Stimulated activated CD8-positive, alpha-beta memory T cell treated with anti-CD3 and anti-CD28 coated beads, Interleukin-7, amount 100 ng/mL, for 24 hours (primary cell): ENCODE data around the gene MLLT3.

Source experiments
- DNase-seq: peaks from one replicate; pipeline ENCODE4 v3.0.0-alpha.2; 2020; ENCODE audit warnings: low read depth

MLLT3 gene

DNA sequence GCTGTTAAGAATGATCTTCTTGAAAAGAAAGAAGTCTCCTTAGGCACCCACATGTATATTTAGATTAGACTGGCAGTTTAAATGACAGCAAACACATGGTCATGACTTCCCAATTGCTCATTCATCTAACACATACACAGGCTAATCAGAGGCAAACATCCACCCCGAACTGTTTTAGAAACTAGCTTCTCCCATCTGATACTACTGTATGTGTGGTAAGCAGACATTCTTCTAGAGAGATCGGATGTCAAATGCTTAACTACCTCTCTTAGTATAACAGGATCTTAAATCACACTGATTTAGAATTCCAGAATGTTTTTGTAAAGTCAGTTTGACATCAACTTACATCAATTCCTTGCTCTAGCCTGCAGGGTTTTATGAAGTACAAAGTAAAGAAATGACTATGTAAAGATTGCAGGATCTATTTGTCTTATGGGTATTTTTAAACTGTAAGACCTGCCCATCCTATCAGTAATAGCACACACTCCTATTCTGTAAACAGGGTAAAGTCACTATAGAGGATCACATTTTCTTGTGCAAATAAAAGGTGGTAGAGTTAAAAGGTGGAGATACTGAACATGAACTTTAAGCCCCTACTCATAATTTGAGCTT is 239.7 kb downstream of the MLLT3 start:
- no peak for DNase-seq

DNA sequence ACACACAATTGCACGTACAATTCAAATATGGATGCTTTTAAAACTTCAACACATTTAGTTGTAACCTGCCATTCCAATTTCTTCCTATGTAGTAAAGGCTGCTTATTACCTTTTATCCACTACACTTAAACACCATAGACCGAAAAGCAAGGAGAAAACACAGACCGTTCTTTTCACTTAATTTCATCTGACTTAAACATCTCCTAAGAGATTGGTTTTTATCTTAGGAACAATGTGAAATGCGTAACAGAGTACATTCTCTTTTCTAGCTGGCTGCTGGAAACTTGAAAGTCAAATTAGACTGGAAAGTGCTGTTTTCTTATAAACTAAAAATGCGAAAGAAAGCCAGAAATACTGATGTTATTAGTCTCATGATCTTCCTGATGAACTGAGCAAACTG is 241.8 kb downstream of the MLLT3 start:
- DNase-seq = no peak

DNA sequence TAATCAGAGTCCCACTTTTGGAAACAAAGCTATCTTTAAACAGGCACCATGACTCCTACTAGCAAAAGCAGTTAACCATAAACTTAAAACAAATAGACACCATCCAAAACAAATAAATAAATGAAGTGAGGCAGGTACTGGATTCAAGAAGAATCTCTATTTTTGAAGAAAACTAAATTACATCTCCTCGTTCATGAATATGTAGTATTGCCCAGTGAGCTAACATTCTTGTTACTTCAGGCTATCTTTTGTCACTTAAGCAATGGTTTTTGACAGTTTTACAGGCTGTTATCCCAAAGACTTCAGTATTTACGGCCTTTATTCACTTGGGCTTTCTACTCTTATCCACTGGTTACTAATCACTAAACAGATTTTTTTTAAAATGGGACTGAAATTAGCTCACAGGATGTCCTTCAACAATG is 242.5 kb downstream of the MLLT3 start:
- no peak for DNase-seq

DNA sequence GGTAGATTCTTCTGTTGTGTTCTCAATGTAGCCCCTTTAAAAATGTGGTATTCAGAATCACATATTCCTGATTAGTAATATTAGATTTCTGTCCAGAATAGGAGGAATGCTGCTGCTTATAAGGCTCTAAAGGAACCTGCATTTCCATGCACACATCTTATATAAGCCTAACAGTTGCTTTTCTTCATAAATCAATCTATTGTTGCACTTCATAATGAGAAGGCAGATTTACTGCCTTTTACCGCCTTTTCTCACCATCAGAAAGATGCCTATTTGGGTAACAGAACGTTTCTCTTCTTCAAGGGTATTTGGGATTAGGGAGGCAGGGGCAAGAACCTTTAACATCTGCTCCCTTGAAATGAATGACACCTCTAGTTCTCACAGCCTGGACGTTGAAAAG is 243.4 kb downstream of the MLLT3 start:
- DNase-seq = no peak

DNA sequence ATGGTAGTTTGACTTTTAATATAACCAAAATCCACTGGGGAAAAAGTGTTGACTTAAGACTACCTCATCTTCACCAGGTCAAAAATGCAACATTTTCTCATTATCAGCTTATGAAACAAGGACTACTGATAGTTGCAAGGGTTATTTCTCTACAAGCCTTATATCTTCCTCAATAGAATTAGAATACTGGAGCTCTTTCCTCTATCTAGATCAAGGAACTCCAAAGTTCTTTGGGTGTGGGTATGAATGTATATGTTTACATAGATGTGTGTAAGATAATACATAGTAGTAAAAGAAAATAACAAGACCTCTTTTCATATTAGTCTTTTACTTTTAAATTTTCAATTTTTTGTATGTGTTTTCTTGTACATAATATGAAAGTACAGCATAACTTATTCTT is 244.5 kb downstream of the MLLT3 start:
- DNase-seq = no peak

DNA sequence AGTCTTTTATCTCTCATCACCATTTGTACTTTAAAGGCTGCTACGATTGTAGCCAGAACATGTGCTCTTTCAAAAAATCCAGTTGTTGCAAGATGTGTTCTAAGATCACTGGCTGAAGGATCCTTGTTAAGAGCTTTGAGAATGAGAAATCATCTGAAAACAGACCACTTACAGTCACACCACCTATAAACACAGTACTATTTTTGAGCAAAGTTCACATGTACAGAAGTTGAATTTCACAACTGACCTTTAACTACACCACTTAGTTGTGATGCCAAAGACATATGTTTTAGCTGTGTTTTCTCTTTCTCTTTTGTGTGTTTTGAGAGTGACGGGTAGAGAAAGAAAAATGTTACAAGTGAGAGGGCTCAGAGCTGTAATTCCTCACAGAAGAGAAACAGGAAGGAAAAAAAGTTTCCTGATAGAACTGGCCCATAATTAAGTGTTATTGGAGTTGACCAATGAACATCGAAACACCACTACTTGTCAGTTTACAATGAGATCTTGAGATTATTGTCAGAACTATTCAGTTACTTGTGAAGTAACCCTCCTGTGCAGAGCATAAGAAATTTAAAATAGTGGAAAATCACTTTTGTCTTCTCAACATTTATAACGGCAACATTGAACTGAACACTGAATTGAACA is 245.4 kb downstream of the MLLT3 start:
- no peak for DNase-seq

DNA sequence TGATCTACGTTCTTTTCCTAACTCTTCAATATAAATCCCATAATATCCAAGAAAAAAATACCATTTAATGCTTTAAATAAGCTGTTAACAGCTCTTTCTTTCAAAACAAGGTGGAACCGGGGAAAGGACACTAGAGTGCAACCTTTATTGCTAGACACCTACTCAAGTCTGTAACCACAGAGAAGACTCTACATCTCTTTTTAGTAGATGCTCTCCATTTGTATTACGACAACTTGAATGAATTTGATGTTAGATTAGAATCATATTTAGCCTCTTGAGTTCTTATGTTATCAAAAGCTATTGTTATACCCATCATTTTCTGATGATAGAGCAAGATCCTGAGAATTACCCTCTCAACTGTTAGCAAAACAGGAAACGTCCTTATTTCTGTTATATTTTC is 246.3 kb downstream of the MLLT3 start:
- DNase-seq = no peak

DNA sequence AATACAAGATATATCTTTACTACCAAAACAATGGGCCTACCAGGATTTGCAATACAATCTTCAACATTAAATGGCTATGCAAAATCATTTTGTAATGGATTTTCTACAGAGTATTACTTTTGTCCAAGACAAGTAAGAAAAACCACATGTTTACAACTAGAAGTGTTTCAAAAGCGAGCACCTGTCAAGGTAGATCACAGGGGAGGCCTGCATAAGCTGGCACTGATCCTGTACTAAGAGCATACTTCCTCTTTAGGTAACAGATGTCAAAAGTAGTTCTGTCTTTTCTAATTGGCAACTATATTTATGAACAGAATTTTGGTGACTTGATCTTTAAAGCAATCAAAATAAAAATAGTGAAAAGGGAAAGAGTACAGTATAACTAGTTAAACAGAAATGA is 249.0 kb downstream of the MLLT3 start:
- DNase-seq = no peak

DNA sequence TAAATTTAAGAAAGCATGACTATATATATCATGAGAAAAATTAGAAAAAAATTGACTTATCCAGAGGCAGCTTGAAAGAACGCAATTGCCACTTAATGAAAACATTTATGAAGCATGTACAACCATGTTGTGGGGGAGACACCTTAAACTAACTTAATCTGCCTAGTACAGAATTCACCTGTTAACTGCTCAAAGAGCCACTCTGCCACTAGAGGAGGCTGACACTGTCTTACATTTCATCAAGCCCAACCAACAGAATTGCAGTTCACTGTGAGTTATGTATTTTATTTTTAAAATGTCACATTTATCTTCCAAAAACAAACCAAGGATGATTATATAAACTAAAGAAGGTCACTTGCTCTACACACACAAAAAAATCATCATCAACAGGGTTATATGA is 252.9 kb downstream of the MLLT3 start:
- no peak for DNase-seq

DNA sequence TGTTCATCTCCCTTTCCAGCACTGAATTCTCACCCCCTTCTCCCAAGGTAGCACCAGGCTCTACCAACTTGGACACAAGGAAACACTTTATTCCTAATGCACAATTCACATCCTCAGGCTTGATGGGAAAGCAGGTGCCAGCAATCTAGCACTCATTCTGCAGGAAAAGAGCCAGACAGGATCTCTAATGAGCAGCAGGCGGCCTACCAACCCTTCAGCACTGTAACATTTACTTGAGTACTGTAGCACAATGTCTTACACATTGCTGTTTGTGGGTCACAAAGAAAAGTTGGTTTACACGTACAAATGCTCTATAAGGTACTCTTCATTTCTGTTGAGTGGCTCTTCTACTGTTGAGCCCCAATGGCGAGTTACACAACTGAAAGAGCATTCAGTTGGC is 254.4 kb downstream of the MLLT3 start:
- DNase-seq = no peak

DNA sequence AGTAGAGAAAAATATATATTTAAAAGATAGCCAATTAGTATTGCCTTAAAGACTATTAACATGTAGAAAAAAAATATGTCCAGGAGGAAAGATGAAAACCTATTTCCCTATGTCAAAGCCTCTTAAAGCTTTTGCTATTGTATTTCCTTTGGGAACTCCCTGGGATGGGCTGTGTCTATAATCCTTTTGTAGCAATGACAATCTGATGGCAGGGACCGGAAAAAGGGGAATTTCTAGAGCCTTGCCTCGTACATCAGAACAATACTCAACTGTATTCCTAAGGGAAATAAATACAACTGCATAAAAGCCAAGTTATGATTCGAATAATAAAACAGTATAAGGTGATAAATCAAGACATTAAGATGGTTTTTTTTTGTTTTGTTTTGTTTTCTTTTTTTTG is 257.3 kb downstream of the MLLT3 start:
- DNase-seq = no peak

DNA sequence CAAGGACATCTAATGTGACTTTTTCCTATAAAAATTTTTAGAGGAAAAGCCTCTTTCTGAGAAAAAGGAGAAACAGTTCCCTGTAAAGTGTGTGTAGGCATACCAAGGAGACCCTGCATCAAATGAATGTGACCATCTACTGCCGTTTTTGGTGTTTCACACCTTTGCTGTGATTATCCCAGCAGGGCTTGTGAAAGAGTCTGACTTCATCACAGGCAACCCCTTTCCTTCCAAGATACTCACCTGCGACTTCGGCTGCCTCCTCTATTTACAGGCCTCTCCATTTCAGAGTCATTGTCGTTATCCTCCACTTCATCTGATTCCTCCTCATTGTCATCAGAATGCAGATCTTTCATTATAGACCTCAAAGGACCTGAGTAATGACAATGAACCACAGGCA is 259.1 kb downstream of the MLLT3 start:
- no peak for DNase-seq

DNA sequence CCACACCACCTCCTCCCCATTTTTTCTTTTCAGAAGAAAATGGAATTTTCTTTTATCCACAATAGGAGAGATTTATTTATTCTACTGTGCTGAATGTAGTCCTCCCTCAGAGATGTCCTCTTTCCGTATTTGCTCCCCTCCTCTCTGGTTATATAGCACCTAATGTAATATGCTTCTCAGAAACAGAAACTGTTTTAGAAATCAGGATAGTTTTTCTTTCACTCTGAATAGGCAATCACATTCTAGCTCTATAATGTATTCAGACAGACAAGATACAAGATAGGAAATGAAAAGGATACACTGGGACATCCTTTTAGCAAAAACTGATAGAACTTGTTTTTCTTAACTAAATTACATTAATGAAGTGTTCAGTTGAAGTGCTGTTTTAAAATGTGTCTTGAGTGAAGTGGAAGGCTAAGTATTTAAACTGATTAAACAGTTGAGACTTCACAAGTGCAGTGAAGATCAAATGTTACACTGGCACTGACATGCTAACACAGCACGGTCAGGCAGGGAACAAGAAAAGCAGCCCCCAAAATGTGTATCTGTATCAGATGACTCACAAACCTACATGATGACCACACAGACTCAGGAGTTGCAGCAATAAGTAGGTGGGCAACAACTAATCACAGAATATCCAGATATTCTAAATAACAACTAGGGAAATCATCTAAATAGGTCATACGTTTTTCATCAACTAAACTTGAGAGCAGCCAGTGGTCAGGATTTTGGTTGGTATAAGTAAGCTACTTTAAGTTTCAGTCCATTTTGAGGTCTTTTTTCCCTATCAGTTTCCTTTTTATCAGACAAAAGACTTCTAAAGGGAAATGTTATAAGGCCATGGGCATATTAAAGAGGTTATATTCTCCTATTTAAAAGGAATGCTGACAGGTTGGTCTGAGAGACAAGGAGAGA is 260.4 kb downstream of the MLLT3 start:
- DNase-seq = no peak

DNA sequence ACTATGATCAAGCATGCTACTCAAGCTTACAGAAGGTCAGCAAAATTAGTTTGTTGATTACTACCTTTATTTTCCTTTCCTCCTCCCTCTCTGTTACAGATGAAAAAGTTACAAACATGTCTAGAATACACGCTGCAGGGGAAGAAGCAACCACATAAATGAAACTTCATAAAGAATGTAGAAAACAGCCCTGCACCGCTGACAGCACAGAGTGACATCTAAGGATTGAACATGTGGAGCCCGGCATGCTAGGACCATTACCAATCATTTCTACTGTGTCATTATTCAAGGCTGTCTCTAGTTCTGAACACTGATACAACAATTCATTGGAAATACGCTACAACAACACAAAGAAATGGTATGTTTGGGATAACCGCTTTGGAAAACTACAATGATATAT is 261.1 kb downstream of the MLLT3 start:
- DNase-seq = no peak

DNA sequence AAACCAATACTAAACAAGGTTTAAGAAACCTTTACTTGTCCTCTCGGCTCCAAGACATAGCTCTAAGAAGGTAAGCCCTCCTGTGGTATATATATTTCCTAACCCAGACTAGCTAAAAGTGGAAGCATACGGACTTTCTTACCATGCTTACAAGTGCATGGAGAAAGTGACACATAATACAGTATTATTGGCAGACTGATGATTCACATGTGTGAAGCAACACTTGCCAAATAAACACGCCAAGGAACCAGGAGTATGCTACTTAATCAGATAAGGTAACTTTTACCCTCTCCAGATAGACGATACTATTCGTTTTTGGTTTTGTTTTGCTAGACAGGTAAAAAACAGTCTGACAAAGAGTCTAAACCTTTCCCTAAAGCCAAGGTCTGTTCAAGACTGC is 264.1 kb downstream of the MLLT3 start:
- DNase-seq = no peak

DNA sequence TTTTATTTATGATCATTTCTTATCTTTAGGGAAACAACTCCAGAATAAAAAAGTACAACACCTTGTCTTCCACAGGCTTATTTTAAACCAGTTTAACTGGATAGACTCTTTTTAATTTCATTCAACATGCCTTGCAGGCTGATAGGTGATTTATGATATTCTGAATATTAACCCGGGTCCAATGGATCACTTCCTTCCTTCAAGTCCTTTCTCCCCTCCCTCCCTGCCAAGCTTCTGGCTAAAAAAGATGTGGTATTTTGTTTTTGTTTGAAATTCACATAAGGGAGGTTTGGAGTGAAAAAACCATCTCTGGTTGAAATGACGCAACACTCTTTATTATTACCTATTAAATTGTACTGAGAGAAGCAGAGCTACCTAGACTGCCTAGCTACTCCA is 265.3 kb downstream of the MLLT3 start:
- DNase-seq = no peak

DNA sequence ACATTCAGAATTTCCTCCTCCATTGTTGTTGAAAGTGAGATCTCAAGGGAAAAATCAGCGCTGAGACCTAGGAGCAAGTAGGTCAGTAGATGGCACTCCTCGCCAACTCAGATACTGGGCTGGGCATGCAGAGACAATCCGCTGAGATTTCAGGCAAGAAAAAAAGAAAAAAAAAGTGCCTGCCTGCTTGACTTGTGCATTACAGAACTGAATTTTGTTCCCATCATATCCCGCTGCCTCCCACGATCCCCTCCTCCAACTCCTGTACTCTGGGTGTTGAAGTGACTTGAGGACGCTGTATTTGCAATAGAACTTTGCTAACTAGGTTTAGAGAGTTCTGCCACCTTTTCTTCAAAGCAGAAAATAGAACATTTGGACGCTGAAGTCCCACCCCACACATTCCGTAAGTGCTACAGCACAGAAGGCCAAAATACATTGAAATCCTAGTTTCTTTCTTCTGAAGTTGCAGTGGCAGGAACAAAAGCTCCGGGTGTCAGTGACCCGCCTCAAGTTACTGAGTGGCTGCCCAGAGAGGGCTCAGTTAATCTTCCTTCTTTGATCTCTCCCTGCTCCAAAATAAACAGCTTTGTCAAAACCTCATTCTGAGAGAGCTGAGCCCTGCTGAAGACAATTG is 265.8 kb downstream of the MLLT3 start:
- DNase-seq = peak; percentile 5

DNA sequence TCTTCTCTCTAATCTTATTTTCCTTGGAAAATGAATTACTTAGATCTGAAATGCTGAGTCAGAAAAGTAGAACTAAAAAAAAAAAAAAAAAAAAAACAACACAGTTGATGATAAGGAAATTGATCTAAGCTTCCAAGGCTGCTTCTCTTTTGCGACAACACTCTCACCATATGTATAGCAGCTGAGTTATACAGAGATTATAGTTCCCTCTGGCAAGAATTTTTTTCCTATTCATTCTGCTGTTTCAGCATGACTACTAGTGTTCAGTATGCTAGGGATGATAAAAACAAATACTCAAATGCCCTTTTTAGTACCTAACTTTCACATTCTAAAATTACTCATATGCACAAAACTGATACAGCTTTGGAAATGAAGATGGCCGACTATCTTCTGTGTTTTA is 267.3 kb downstream of the MLLT3 start:
- no peak for DNase-seq

DNA sequence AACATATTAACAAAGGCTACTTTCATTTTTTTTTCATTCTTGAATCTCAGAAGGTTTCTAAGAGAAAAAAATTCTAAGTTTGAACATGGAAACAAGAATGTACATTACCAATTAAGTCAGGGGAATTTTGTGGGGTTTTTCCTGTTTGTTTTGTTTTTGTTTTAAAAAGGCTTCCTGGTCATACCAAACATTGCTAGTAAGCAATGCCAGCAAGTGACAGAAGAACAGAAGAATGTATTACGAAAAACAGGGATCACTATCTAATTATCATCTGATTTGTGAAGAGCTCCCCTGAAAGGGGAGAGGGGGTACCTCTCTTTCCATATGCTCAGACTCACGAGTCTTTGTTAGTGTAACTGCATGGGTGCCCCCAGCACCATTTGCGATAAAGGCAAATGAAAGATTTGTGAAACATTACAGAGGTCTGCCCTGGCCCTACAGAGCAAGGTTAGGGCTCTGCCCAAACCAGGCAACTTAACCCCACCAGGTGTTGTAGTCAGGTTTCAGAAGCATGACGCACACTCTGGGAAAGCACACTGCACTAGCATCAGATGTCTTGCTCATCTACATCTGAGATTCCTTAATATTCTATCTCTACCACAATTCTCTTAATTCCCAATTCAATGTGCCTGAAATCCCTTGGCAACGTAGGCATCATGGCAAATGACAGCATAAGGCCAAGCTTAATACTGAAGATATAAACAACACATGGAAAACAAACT is 268.2 kb downstream of the MLLT3 start:
- DNase-seq = no peak

DNA sequence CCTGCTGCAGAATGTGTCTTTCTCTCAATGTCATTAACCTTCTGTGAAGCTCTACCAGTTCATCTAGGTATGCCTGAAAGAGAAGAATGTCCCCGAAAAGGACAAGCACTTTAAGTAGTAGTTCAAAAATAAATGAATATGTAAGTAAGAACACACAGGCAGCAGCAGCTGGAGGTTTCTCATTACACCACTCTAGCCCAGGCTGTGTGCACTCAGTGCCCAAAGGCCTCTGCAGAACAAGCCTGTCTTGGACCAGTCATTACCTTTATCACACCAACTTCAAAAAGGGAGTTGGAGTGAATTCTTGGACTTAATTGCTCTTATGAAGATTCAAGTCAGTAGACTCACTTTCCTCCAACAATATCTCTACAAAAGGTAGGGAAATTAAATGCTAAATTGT is 268.8 kb downstream of the MLLT3 start:
- DNase-seq = no peak

DNA sequence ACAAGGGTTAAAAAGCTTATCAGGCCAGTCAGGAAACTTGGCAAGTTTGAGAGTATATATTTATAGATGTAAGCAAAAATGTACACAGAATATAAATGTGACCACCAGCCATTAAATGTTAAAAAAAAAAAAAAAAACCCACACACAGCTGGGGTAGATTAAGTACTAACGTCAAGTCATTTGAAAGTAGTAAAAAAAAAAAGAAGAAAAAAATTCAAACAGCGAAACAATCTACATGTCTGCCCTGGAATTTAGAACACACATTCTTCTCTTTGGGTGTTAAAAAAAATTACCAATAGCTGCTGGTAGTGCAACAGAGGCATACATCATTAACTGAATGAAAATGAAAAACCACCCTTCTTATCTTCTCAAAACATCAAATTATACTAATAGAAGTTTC is 269.7 kb downstream of the MLLT3 start:
- no peak for DNase-seq

DNA sequence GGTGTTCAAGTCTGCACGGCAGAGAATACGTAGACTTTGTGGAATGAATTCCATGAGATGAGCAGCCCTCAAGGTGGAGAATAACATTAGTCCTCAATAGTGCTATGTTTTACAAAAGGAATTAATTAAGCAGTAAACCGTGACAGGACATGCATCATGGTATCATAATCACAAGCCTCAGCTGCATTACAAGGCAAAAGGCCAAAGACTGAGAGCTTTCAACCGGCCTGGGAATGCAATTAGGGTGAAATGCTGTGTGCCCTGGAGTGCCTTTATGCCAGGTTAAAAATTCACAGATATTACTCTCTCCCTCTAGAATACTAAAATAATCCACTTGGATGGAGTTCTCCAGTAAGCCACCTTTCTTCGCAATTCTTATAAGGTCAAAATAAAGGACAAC is 270.6 kb downstream of the MLLT3 start:
- no peak for DNase-seq
